Neural progenitor cell (in vitro differentiated cells): ENCODE measurements around the gene NOTCH1. TPM values are rescaled to one million over a fixed set of nuclear protein-coding genes. Genes with fewer than 3 reads are reported as not detected.

ENCODE experiments used
- DNase-seq: peaks from one replicate; pipeline ENCODE4 v3.0.0-alpha.2; 2016; ENCODE audit warnings: low spot score
- H2AFZ ChIP-seq: fragments of 200-600 bp; sonication (generic); replicated peaks from 2 replicates; pipeline ENCODE4 v1.6.1; 2016; ENCODE audit warnings: antibody characterized with exemption
- H3F3A ChIP-seq: fragments of 200-600 bp; sonication (generic); 2 replicates; pipeline ENCODE4 v1.6.1; 2016; ENCODE audit warnings: antibody characterized with exemption, low read depth
- H3K27ac ChIP-seq: fragments of 200-600 bp; sonication (generic); 2 replicates; pipeline ENCODE4 v1.5.1; 2016; ENCODE audit warnings: mild to moderate bottlenecking
- H3K27me3 ChIP-seq: fragments of 200-600 bp; sonication (generic); 2 replicates; pipeline ENCODE4 v1.6.1; 2016; ENCODE audit warnings: mild to moderate bottlenecking, moderate library complexity
- H3K36me3 ChIP-seq: fragments of 200-600 bp; sonication (generic); 2 replicates; pipeline ENCODE4 v1.5.1; 2016
- H3K4me1 ChIP-seq: fragments of 200-600 bp; sonication (generic); 2 replicates; pipeline ENCODE4 v1.6.1; 2016; ENCODE audit warnings: mixed run types
- H3K4me2 ChIP-seq: fragments of 200-600 bp; sonication (generic); 2 replicates; pipeline ENCODE4 v1.6.1; 2016
- H3K4me3 ChIP-seq: fragments of 200-600 bp; sonication (generic); 2 replicates; pipeline ENCODE4 v1.5.1; 2016
- H3K79me2 ChIP-seq: fragments of 200-600 bp; sonication (generic); 2 replicates; pipeline ENCODE4 v1.6.1; 2016; ENCODE audit warnings: low read depth
- H3K9ac ChIP-seq: fragments of 200-600 bp; sonication (generic); 2 replicates; pipeline ENCODE4 v1.6.1; 2016
- H3K9me3 ChIP-seq: fragments of 200-600 bp; sonication (generic); 2 replicates; pipeline ENCODE4 v1.5.1; 2016; ENCODE audit warnings: low read depth
- H4K20me1 ChIP-seq: fragments of 200-600 bp; sonication (generic); 2 replicates; pipeline ENCODE4 v1.6.1; 2016; ENCODE audit warnings: low read depth
- H3K27ac Mint-ChIP-seq: 3 replicates; pipeline ENCODE4 v1.8.0; 2021; ENCODE audit warnings: mixed read lengths
- H3K27me3 Mint-ChIP-seq: 2 replicates; pipeline ENCODE4 v1.8.0; 2022; ENCODE audit warnings: low read depth, mild to moderate bottlenecking, inconsistent platforms, moderate library complexity, mixed read lengths; ENCODE audit not compliant: insufficient read depth
- H3K36me3 Mint-ChIP-seq: 3 replicates; pipeline ENCODE4 v1.8.0; 2021; ENCODE audit warnings: mixed read lengths
- H3K4me1 Mint-ChIP-seq: 3 replicates; pipeline ENCODE4 v1.8.0; 2021; ENCODE audit warnings: mixed read lengths
- H3K4me3 Mint-ChIP-seq: 3 replicates; pipeline ENCODE4 v1.8.0; 2021; ENCODE audit warnings: mild to moderate bottlenecking, moderate library complexity, mixed read lengths
- H3K9me3 Mint-ChIP-seq: 3 replicates; pipeline ENCODE4 v1.8.0; 2020; ENCODE audit warnings: mixed read lengths
- EZH2 ChIP-seq: fragments of 200-600 bp; sonication (generic); IDR thresholded peaks from 2 replicates; pipeline ENCODE4 v1.6.1; 2017; ENCODE audit warnings: antibody characterized with exemption, mild to moderate bottlenecking, moderate library complexity
- EZH2phosphoT487 ChIP-seq: fragments of 200-600 bp; sonication (generic); IDR thresholded peaks from 2 replicates; pipeline ENCODE4 v1.6.1; 2017; ENCODE audit warnings: antibody characterized with exemption
- total RNA-seq: library from RNA; depleted of rRNA; stranded (reverse); fragments of >200 nt; gene quantifications from 2 replicates; pipeline ENCODE4 v1.2.3, GENCODE V29; 2015; ENCODE audit warnings: low replicate concordance
- TF ChIP-seq, protein P1 (sequence below): fragments of 200-600 bp; sonication (generic); IDR thresholded peaks from 2 replicates; pipeline ENCODE4 v1.5.1; 2017; ENCODE audit warnings: antibody characterized with exemption, mild to moderate bottlenecking

Gene NOTCH1
- total RNA-seq, 1 donor from 2014 or later = 11.7 TPM

DNA sequence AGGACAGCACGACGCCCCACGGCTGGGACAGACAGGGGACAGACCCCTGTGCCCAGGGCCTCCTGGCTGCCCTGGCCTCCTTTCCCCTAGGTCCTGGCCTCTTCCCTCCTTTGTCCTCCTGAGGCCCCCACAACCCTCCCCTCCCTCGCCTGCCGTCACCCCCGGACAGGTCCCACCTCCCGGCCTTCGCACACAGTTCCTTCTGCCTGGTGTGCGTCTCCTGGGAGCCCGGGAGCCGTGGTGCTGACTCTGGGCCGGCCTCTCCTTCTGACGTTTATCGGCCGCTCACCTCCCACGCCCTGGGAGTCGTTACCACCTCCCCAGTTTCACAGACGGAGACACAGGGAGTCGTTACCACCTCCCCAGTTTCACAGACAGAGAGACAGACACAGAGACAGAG is 25.1 kb upstream of the NOTCH1 start:
- Mint-ChIP-seq H3K9me3 (no peaks in the 10 kb centered on the region), H3K36me3 (no peaks in the 10 kb centered on the region), H3K4me1 (peaks cover 72% of the 10 kb centered on the region), H3K4me3 (peak overlapping the region; percentile 74), H3K27me3 (peaks cover 20% of the 10 kb centered on the region), H3K27ac (peak overlapping the region; percentile 99)
- Histone ChIP-seq H3K9ac (no peak overlapping the region), H3K4me1 (peaks cover 42% of the 10 kb centered on the region), H3K27me3 (no peaks in the 10 kb centered on the region), H3K4me3 (no peak overlapping the region), H3K4me2 (peak overlapping the region; percentile 61), H3K36me3 (no peaks in the 10 kb centered on the region), H4K20me1 (no peaks in the 10 kb centered on the region), H3K79me2 (no peaks in the 10 kb centered on the region), H2AFZ (no peak overlapping the region), H3K27ac (peak overlapping the region; percentile 47), H3K9me3 (no peaks in the 10 kb centered on the region), H3F3A (peaks cover 39% of the 10 kb centered on the region)
- DNase-seq = no peak
- no peak for TF ChIP-seq EZH2
- TF ChIP-seq EZH2phosphoT487 = no peak
- TF ChIP-seq, protein P1, sequence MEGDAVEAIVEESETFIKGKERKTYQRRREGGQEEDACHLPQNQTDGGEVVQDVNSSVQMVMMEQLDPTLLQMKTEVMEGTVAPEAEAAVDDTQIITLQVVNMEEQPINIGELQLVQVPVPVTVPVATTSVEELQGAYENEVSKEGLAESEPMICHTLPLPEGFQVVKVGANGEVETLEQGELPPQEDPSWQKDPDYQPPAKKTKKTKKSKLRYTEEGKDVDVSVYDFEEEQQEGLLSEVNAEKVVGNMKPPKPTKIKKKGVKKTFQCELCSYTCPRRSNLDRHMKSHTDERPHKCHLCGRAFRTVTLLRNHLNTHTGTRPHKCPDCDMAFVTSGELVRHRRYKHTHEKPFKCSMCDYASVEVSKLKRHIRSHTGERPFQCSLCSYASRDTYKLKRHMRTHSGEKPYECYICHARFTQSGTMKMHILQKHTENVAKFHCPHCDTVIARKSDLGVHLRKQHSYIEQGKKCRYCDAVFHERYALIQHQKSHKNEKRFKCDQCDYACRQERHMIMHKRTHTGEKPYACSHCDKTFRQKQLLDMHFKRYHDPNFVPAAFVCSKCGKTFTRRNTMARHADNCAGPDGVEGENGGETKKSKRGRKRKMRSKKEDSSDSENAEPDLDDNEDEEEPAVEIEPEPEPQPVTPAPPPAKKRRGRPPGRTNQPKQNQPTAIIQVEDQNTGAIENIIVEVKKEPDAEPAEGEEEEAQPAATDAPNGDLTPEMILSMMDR = no peak

DNA sequence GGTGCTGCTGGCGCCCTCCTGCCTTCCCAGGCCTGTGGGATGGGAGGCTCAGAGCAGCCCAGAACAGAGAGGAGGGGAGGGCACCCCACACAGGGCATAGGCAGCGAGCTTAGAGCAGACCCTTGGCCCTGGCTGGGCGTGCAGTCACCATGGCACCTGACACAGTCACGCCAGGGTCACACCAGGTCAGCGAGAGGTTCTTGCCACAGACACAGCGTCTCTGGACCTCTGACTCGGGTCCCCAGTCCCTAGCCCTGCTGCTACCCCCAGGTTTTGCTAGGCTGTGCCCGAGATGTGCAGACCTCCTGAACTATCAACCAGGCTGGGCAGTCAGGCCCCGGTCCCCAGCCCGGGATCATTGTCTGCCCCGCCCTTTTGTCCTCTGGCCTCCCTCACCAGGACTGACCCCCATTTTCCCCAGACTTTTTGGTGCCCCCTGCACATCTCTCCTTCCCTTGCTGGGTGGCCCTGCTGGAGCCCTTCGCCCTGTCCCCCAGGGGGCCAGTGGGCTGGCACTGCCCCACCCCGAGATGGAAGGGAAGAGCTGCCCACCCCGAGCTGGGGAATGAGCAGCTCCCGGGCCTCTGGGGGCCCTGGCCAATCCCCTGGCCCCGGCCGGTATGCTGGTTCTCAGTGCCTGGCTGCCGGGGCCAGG is 24.5 kb upstream of the NOTCH1 start:
- no peaks in the 10 kb centered on the region for H3K36me3 Mint-ChIP-seq

DNA sequence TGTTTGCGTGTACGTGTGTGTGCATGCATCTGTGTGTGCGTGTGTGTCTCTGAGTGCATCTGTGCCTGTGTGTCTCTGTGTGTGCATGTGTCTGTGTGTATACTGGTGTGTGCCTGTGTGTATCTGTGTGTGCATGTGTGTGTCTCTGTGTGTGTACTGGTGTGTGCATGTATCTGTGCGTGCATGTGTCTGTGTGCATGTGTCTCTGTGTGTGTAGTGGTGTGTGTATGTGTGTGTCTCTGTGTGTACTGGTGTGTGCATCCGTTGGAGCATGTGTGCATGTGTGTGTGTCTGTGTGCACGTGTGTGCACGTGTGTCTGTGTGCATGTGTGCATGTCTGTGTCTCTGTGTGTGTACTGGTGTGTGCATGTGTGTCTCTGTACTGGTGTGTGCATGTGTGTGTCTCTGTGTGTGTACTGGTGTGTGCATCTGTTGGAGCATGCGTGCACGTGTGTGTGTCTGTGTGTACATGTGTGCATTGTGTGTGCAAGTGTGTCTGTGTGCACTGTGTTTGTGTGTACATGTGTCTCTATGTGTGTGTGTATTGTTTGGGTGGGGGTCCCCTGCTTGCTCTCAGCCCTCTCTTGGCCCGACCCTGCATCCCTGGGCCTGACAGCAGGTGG is 23.8 kb upstream of the NOTCH1 start:
- Histone ChIP-seq H3K79me2 (no peaks in the 10 kb centered on the region), H3F3A (peaks cover 48% of the 10 kb centered on the region), H3K27me3 (no peaks in the 10 kb centered on the region), H3K4me3 (no peak overlapping the region), H2AFZ (no peak overlapping the region), H4K20me1 (no peaks in the 10 kb centered on the region), H3K36me3 (no peaks in the 10 kb centered on the region), H3K27ac (no peak overlapping the region), H3K4me1 (peaks cover 52% of the 10 kb centered on the region), H3K9ac (no peak overlapping the region), H3K9me3 (no peaks in the 10 kb centered on the region), H3K4me2 (no peak overlapping the region)
- DNase-seq = no peak
- peak overlapping the region; percentile 44 for H3K4me3 Mint-ChIP-seq
- no peaks in the 10 kb centered on the region for H3K36me3 Mint-ChIP-seq
- H3K27ac Mint-ChIP-seq = peak overlapping the region; percentile 52
- TF ChIP-seq, protein P1 = no peak
- TF ChIP-seq EZH2 (no peak), EZH2phosphoT487 (no peak)
- peaks cover 78% of the 10 kb centered on the region for H3K4me1 Mint-ChIP-seq
- peaks cover 21% of the 10 kb centered on the region for H3K27me3 Mint-ChIP-seq
- H3K9me3 Mint-ChIP-seq = no peaks in the 10 kb centered on the region

More for the DNA sequence above, 24.5 kb upstream of the NOTCH1 start:
- Histone ChIP-seq H3K9ac (no peak overlapping the region), H3K9me3 (no peaks in the 10 kb centered on the region), H3K36me3 (no peaks in the 10 kb centered on the region), H3F3A (peaks cover 41% of the 10 kb centered on the region), H3K4me1 (peaks cover 45% of the 10 kb centered on the region), H3K79me2 (no peaks in the 10 kb centered on the region), H3K27ac (no peak overlapping the region), H2AFZ (no peak overlapping the region), H4K20me1 (no peaks in the 10 kb centered on the region), H3K4me2 (no peak overlapping the region), H3K4me3 (no peak overlapping the region), H3K27me3 (no peaks in the 10 kb centered on the region)
- no peak for DNase-seq
- Mint-ChIP-seq H3K27ac (no peak overlapping the region), H3K9me3 (no peaks in the 10 kb centered on the region), H3K4me3 (no peak overlapping the region), H3K4me1 (peaks cover 77% of the 10 kb centered on the region), H3K27me3 (peaks cover 23% of the 10 kb centered on the region)
- TF ChIP-seq, protein P1 = no peak
- TF ChIP-seq EZH2phosphoT487 (no peak), EZH2 (no peak)
